GM21825 (cell line): ENCODE data around the gene CNOT1.

ENCODE experiments used
- ATAC-seq: cut with Tn5 transposase; IDR thresholded peaks from one replicate; pipeline ENCODE4 v1.9.1; 2021; ENCODE audit warnings: mild to moderate bottlenecking, moderate library complexity; ENCODE audit not compliant: unreplicated experiment

Gene CNOT1

DNA sequence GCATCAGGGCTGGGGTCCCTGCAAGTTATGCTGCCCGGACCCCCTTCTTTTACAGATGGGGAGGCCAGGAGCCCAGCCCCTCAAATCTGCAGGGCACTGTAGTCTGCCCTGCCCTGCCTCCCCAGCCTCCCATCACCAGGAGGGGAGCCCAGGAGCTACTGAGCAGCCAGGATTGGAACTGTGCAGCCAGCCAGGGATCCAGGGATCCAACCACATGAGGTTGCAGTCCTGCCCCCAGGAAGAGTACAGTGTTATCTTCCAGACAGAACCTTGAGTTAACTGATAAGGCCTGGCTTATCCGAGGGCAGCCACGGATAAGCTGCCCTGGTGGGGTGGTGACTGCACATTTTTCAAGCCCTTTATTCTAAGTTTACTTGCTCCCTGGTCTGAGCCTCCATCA, 141.1 kb downstream of the CNOT1 start:
- no peak for ATAC-seq

DNA sequence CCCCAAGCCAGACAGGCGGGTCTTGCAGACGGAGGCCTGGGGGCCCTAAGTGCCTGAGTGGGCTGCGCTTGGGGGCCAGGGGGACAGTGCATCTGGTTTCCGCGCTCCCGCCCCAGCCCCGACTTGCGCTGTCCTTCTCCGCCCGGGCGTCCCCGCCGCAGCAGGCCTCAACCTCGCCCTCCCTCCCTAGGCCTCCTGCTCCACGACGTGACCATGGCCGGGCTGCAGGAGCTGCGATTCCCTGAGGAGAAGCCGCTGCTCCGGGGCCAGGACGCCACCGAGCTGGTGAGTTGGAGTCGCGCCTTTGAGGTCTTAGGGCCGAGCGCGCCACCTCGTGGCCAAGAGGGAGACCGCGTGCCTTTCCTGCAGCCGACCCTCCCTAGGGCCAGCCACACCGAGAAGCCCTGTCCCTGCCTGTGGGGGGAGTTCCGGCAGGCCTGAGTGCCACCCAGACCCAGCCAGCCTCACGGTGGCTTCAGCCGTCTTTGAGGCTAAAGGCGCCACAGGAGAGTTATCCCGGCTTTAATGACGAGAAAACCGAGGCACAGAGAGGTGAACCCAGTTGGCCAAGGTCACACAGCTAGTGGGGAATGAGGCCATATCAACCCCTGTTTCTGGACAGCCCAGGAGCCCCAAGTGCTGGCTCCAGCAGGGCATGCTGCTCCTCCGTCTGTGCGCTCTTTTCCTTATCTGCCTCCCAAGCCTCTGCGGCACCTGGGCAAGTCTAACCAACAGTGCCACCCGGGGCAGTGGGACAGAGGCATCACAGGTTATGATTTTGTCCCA, 141.9 kb downstream of the CNOT1 start:
- ATAC-seq = peak; percentile 78

GRCh38 chr16:58485184-58485887, 144.3 kb downstream of the CNOT1 start:
- ATAC-seq = no peak

DNA sequence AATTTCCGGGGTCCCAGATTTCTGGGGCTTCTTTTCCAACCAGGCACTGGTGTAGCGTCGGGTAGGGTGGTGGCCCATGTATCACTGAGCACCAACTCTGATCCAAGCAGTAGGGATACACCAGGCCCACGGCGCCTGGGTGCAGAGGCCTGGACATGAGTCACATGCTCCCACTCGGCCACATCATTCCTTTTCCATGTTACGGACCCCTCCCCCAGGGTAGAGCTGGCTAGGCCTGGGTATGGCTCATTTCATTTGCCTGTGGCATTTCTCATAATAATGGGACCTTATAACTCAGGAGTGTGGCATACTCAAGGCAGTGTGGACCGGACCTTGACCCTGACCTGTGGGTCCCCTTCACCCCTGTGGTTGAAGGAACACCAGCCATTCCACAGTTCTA, 147.7 kb downstream of the CNOT1 start:
- ATAC-seq = no peak

- ATAC-seq = no peak
Measured at GRCh38 chr16:58481226-58481869, 148.3 kb downstream of the CNOT1 start.

GRCh38 chr16:58478427-58478826, 151.2 kb downstream of the CNOT1 start:
- ATAC-seq = no peak

GRCh38 chr16:58476791-58477190, 152.8 kb downstream of the CNOT1 start:
- ATAC-seq = no peak

DNA sequence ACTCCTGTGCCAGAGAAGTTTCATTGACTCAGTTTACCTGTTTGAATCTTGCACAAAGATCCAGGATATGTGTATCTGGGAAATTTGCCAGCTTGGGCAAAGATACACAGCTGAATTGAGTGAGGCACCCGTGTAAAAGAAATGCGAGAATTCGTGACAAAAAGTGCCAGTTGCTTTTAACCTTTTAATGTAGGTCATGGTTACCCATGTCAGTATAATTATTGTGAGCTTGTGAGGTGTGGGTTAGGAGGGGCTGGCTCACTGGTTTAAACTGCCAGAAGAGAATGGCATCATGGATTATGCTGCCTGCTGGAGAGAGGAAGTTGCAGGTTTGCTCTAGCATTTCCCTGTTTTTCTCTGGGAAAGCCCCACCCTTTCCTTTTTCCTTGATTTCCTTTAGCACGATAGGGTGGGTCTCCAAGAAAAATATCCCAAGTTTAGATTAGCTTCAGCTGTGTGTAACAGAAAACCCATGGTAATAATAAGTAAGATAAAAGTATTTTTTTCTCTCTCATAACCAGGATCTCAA, 154.5 kb downstream of the CNOT1 start:
- ATAC-seq = no peak

DNA sequence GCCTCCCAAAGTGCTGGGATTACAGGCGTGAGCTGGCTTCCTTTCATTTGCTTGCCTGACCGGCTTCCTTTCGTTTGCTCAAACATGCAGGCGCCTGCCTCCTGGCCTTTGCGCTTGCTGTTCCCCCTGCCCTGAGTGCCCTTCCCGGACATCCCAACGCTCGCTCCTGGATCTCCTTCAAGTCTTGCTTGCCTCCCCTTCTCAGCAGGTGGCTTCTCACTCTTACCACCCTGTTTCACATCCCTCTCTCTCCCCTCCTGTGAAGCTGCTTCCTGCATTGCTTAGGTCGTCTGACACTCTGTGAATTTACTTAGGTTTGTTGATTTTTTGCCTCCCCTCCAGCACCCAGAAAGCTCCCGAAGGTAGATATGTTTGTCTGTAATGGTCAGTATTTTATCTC, 155.3 kb downstream of the CNOT1 start:
- ATAC-seq = no peak

DNA sequence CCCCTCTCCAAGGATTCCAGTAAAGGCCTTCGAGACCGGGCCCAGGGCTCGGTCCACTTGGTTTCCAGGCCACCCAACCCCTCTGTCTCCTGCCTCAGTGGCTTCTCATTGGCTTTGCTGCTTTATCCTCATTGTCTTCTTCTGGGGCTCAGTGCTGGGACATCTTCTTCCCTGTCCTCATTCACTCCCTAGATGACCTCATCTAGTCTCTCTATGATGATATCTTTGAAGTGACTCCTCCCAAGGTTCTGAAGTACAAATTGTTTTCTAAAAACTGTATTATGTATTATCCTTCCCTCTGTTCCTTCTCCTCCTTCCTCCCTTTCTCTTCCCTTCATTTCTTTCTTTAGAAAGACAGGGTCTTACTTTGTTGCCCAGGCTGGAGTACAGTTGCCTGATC, 156.8 kb downstream of the CNOT1 start:
- no peak for ATAC-seq

- no peak for ATAC-seq
Measured at GRCh38 chr16:58472266-58472665, 157.4 kb downstream of the CNOT1 start.

DNA sequence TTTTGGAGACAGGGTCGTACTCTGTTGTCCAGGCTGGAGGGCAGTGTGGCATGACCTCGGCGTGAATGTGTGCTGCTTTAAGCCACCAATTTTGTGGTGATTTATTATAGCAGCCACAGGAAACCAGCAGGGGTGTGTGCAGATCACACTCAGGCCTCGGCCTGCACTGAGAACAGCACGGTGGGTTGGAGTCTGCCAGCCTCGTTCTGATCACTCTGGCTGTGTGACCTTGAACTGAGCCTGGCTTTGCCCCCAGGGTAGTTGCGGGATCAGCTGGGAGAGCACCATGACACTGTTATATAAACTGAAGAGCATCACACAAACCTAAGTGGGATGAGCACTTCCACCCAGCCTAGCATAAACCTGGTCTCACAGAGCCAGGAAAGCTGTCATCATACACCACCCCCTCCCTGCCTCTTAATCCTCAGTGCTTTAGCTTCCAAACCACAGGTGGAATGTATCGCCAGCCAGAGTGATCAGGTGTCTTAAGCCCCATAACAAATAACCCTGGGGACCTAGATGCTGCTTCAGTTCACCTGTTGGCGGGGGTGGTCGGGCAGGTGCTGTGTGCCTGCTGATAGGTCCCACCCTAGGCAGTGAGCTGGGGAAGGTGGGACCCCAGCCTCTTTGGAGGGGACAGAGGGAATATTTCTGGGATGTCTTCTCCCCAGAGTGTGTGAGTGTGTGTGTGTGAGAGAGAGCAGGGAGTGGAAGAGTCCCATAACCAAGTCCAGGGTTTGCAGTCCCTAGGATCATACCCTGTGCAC, 158.2 kb downstream of the CNOT1 start:
- ATAC-seq = no peak
